CD4-positive, alpha-beta T cell (primary cell): ENCODE results near the gene TUBGCP2. TPM values are rescaled to one million over a fixed set of nuclear protein-coding genes. Genes with fewer than 3 reads are reported as not detected.

Experiments used
- ATAC-seq: fragments of 200-7000 bp; cut with Tn5 transposase; one replicate; pipeline ENCODE4 v1.10.0; 2022; ENCODE audit warnings: mild to moderate bottlenecking; ENCODE audit not compliant: poor library complexity
- CTCF ChIA-PET: fragments of 350-600 bp; sonication (Branson Sonifier 250); formaldehyde crosslinking; loops from one replicate; lab custom pipeline; 2021; ENCODE audit warnings: antibody characterized with exemption, inconsistent platforms; lab: Charles Lee
- POLR2A ChIA-PET: fragments of 350-600 bp; sonication (Branson Sonifier 250); formaldehyde crosslinking; loops from one replicate; lab custom pipeline; 2021; ENCODE audit warnings: antibody characterized with exemption, inconsistent platforms; lab: Charles Lee
- DNase-seq, 14 experiments: peaks; one replicate each; pipeline ENCODE4 v3.0.0-alpha.2; 2013 to 2020; ENCODE audit warnings: mixed read lengths in 2 of 14
- H3K27ac ChIP-seq, 2 donors: one replicate each; pipeline versions ENCODE4 v1.5.1 to v1.7.0; 2013; ENCODE audit warnings: low read length in 2 of 2, low read depth in 1 of 2, mild to moderate bottlenecking in 1 of 2
- H3K27me3 ChIP-seq, 2 experiments: 1 replicate in 1 of 2; 2 replicates in 1 of 2; pipeline versions ENCODE4 v1.6.1 to v1.7.0; 2013; ENCODE audit warnings: low read length in 2 of 2, control low read depth in 1 of 2, mild to moderate bottlenecking in 1 of 2, moderate library complexity in 1 of 2; ENCODE audit not compliant: insufficient read depth in 2 of 2, control insufficient read depth in 1 of 2
- H3K36me3 ChIP-seq: one replicate; pipeline ENCODE4 v1.6.1; 2013; ENCODE audit warnings: low read length, control low read depth; ENCODE audit not compliant: insufficient read depth
- H3K4me1 ChIP-seq: one replicate; pipeline ENCODE4 v1.6.1; 2013; ENCODE audit warnings: low read length, control low read depth; ENCODE audit not compliant: insufficient read depth
- H3K4me3 ChIP-seq: one replicate; pipeline ENCODE4 v1.5.1; 2013; ENCODE audit warnings: mild to moderate bottlenecking, low read length, moderate library complexity
- H3K9me3 ChIP-seq, 2 experiments: 1 replicate in 1 of 2; 2 replicates in 1 of 2; pipeline versions ENCODE4 v1.6.1 to v1.7.0; 2013; ENCODE audit warnings: low read length in 2 of 2, mild to moderate bottlenecking in 2 of 2, control low read depth in 1 of 2, moderate library complexity in 1 of 2; ENCODE audit not compliant: control insufficient read depth in 1 of 2, insufficient read depth in 1 of 2
- H3K27ac Mint-ChIP-seq: one replicate; pipeline ENCODE4 v1.8.0; 2020; ENCODE audit warnings: mixed read lengths
- H3K27me3 Mint-ChIP-seq: one replicate; pipeline ENCODE4 v1.8.0; 2021; ENCODE audit warnings: mixed read lengths
- H3K36me3 Mint-ChIP-seq: one replicate; pipeline ENCODE4 v1.8.0; 2021; ENCODE audit warnings: low read depth, mixed read lengths
- H3K4me1 Mint-ChIP-seq: one replicate; pipeline ENCODE4 v1.8.0; 2021; ENCODE audit warnings: low read depth, mixed read lengths
- H3K4me3 Mint-ChIP-seq: one replicate; pipeline ENCODE4 v1.8.0; 2020; ENCODE audit warnings: mild to moderate bottlenecking, mixed read lengths
- H3K9me3 Mint-ChIP-seq: one replicate; pipeline ENCODE4 v1.8.0; 2020; ENCODE audit warnings: mixed read lengths
- CTCF ChIP-seq: fragments of 200-600 bp; IDR thresholded peaks from one replicate; pipeline ENCODE4 v1.8.0; 2022; ENCODE audit warnings: antibody characterized with exemption, mild to moderate bottlenecking
- intact Hi-C, 2 experiments: fragments of 100-400 bp; cut with DNase I in 1 of 2; cut with micrococcal nuclease in 1 of 2; formaldehyde crosslinking; loops; one replicate each; pipeline versions ENCODE4 v1.15.1 to v1.9.0; 2023 to 2025; cut with DNase I, micrococcal nuclease
- total RNA-seq, 174 experiments: library from RNA in 2 of 174; stranded (reverse) in 2 of 174; gene quantifications; one replicate each; pipeline ENCODE4 v1.2.3 and lab custom pipeline; 2021 to 2026

Gene TUBGCP2
- total RNA-seq, 2 experiments from 2014 or later: 89.3 to 94.2 TPM

- H3K9me3 Mint-ChIP-seq: no peaks in the 10 kb centered on the region
- ATAC-seq: no peak
- no peak for TF ChIP-seq CTCF
- no peaks in the 10 kb centered on the region for H3K4me1 Mint-ChIP-seq
- Histone ChIP-seq H3K27me3 (peaks cover 2 to 12% of the 10 kb centered on the region in 2 experiments), H3K4me3 (no peak overlapping the region), H3K9me3 (no peaks in the 10 kb centered on the region), H3K36me3 (no peaks in the 10 kb centered on the region), H3K4me1 (peaks cover 9% of the 10 kb centered on the region), H3K27ac (no peak overlapping the region)
- H3K27ac Mint-ChIP-seq: no peak overlapping the region
- no peaks in the 10 kb centered on the region for H3K36me3 Mint-ChIP-seq
- DNase-seq: no peak
- ChIA-PET CTCF (interaction anchor here (1.0 kb wide), 1 partner anchor 22 kb away, joined by 4 read pairs; no protein-coding TSS in a partner anchor), POLR2A (no interaction called here)
- H3K27me3 Mint-ChIP-seq: peaks cover 7% of the 10 kb centered on the region
- intact Hi-C loops: no loop called here
- H3K4me3 Mint-ChIP-seq: no peak overlapping the region
These were observed 43.0 kb upstream of the TUBGCP2 start for GRCh38 chr10:133351408-133352318.

DNA sequence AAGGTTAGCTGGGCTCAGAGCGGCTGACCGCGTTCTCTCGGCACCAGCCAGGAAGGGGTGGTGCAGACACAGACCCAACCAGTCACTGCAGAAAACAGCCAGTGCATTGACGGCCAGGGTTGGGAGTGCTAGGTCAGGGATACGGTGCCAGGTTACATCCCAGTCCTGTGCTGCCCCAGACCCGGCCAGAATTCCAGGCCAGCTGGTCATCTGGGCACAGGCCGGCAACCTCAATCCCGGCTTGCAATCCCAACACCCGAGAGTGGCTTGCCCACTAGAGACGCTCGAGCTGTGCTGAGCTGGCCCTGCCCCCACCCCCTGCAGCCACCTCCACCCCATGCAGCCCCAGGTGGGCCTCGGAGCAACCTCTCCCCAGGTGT lies 42.3 kb upstream of the TUBGCP2 start:
- Mint-ChIP-seq H3K27ac (no peak overlapping the region), H3K36me3 (no peaks in the 10 kb centered on the region), H3K9me3 (no peaks in the 10 kb centered on the region), H3K4me3 (no peak overlapping the region), H3K4me1 (no peaks in the 10 kb centered on the region), H3K27me3 (peaks cover 10% of the 10 kb centered on the region)
- ATAC-seq (no peak), DNase-seq (no peak)
- no peak for TF ChIP-seq CTCF
- ChIA-PET CTCF (interaction anchor here (1.0 kb wide), 1 partner anchor 21 kb away, joined by 4 read pairs; no protein-coding TSS in a partner anchor), POLR2A (no interaction called here)
- H3K4me3 ChIP-seq: no peak overlapping the region
- intact Hi-C loops: no loop called here
- H3K36me3 ChIP-seq: no peaks in the 10 kb centered on the region
- no peak overlapping the region for H3K27ac ChIP-seq
- peaks cover 6 to 16% of the 10 kb centered on the region in 2 experiments for H3K27me3 ChIP-seq
- H3K4me1 ChIP-seq: peaks cover 2% of the 10 kb centered on the region
- H3K9me3 ChIP-seq: no peaks in the 10 kb centered on the region

GRCh38 chr10:133350283-133350949 lies 41.7 kb upstream of the TUBGCP2 start:
- Mint-ChIP-seq H3K27me3 (peaks cover 15% of the 10 kb centered on the region), H3K4me1 (no peaks in the 10 kb centered on the region), H3K9me3 (no peaks in the 10 kb centered on the region), H3K36me3 (no peaks in the 10 kb centered on the region), H3K27ac (no peak overlapping the region), H3K4me3 (no peak overlapping the region)
- POLR2A ChIA-PET: no interaction called here
- ATAC-seq (no peak), DNase-seq (no peak)
- Histone ChIP-seq H3K36me3 (no peaks in the 10 kb centered on the region), H3K4me3 (no peak overlapping the region), H3K27ac (no peak overlapping the region), H3K4me1 (no peaks in the 10 kb centered on the region), H3K27me3 (peaks cover 10 to 18% of the 10 kb centered on the region in 2 experiments), H3K9me3 (no peaks in the 10 kb centered on the region)
- CTCF ChIA-PET: interaction anchor here (1.0 kb wide), 1 partner anchor 21 kb away, joined by 4 read pairs; no protein-coding TSS in a partner anchor
- intact Hi-C loops: no loop called here
- TF ChIP-seq CTCF: no peak
